Astrocyte (in vitro differentiated cells and primary cell): ENCODE data around the gene DTNA.

Experiments used
- EZH2 ChIP-seq: IDR thresholded peaks from 2 replicates; pipeline ENCODE4 v1.6.1; 2012; ENCODE audit warnings: mild to moderate bottlenecking, low read length, inconsistent platforms; ENCODE audit not compliant: insufficient read depth
- TF ChIP-seq, protein P1 (sequence below): IDR thresholded peaks from 2 replicates; pipeline ENCODE4 v1.5.1; 2011; ENCODE audit warnings: low read depth, mild to moderate bottlenecking, inconsistent platforms, low read length, moderate library complexity; ENCODE audit not compliant: insufficient read depth

DNA sequence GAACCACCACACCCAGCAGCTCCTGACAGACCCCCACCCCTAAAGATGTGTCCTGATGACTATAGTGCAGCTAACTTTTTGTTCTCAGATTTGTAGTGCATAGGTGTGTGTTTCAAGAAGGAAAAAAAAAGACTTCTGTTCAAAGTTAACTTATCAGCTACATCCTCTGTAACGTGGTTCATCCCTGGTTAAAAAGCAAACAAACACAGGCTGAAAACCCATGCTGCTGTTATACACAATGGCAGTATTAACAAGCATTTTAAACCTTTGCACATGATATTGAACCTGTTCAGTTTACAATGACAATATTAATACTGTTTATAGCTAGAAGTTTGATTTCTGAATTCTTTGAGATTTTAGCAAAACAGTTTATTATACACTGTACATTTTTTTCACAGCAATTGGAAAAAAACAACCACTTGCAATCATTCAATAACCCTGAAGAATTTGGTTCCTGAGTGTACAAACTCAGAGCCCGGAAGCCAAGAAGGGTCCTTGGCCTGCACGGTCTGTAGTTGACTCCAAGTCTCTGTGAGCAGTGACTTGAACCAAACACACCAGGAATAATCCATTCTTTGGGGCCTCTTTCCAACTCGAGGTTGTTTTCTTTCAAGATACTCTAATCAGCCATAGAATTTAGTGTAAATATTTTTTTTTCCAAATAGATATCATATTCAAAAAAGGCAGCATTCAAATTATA, 177.9 kb downstream of the DTNA start:
- TF ChIP-seq, protein P1, sequence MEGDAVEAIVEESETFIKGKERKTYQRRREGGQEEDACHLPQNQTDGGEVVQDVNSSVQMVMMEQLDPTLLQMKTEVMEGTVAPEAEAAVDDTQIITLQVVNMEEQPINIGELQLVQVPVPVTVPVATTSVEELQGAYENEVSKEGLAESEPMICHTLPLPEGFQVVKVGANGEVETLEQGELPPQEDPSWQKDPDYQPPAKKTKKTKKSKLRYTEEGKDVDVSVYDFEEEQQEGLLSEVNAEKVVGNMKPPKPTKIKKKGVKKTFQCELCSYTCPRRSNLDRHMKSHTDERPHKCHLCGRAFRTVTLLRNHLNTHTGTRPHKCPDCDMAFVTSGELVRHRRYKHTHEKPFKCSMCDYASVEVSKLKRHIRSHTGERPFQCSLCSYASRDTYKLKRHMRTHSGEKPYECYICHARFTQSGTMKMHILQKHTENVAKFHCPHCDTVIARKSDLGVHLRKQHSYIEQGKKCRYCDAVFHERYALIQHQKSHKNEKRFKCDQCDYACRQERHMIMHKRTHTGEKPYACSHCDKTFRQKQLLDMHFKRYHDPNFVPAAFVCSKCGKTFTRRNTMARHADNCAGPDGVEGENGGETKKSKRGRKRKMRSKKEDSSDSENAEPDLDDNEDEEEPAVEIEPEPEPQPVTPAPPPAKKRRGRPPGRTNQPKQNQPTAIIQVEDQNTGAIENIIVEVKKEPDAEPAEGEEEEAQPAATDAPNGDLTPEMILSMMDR, result no peak
- no peak for TF ChIP-seq EZH2
